ENCODE data around the gene RBP2. TPM values are rescaled to one million over a fixed set of nuclear protein-coding genes. Genes with fewer than 3 reads are reported as not detected.

RBP2 gene
- polyA plus RNA-seq (ENCODE audit: insufficient read length), result 0.32 TPM

DNA sequence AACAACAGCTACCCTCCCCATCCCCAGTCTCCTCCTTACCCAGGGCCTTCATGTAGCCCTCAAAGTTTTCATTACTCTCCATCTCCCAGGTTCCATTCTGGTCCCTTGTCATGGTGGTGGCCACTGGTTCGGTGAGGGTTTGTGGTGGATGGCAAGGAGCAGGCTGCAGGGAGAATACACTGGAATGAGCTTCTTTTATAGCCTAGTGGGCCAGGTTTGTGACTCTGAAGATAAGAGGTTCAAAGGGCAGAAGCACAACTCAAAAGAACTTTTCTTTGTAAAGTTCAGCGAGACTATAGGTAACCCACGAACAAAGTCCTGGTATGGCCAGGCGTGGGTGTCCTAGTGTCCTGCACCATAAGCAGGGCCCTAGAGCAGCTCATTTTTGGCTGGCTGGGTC is at the start of gene RBP2:
Gene RBP2 (minus strand): TSS at position 169 of the 400 bp plus-strand sequence. CDS start 57 bp downstream, at position 112.
- no peak for DNase-seq (ENCODE audit: low read depth)

DNA sequence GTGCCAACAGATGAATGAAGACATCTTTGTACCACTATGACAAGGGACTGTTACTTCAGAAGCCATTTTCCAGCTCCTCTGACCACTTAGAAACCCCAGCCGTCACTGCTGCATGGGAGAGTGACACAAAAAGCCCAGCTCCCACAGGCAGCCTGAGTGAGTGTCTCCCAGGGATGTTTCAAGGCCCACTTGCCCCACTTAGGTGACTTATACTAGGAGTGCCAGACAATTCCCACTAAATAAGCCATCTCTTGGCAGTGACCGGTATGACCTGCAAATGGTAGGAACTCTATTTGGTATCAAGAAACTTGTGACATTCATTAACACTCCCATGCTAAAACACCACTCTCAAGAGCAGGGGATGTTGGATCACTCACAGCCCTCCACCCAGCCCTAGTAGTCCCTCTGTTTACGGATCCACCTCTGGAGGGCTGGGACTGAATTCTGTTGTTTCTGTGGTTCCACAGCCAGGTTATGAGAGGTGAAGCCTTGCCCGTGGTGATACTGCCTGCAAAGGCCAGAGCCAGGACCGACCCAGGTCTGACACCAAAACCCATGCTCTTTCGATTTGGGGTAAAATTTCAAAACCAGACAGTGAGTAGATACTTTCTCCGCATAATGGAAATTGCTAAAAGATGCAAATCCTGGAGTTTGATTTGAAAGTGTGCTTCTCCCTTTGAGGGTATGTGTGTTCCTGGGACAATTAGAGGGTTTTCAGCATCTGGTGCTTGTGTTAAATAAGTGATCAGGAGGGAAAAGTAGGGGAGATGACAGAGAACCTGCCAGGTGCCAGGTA is 48.7 kb upstream of the RBP2 start:
- DNase-seq (ENCODE audit: low read depth), result no peak

DNA sequence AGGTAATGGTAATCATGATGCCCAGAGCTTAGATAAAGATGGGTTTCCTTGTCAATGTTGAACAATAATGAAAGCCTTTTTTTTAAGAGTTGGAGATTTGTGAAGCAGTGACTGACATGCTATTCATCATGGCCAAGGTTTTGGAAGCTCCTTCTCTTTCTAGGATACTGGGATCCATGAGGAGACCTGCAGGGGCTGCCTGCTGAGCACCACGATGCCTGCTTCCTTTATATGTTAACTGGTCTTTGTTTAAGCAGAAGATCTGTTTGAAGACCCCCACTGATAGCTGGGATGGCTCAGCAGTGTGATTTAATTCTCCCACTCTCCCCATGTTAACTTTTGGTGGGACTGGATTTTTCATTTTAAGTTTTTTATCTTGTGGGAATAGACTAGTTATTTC is 47.4 kb upstream of the RBP2 start:
- no peak for DNase-seq (ENCODE audit: low read depth)

- DNase-seq (ENCODE audit: low read depth), result no peak
Observed at GRCh38 chr3:139523166-139523565, 46.9 kb upstream of the RBP2 start.

GRCh38 chr3:139522421-139522820 is 46.1 kb upstream of the RBP2 start:
- no peak for DNase-seq (ENCODE audit: low read depth)

- no peak for DNase-seq (ENCODE audit: low read depth)
Observed at GRCh38 chr3:139521816-139522215, 45.5 kb upstream of the RBP2 start.

GRCh38 chr3:139521144-139521543 is 44.8 kb upstream of the RBP2 start:
- no peak for DNase-seq (ENCODE audit: low read depth)

- DNase-seq (ENCODE audit: low read depth), result no peak
Observed at GRCh38 chr3:139519998-139520737, 43.9 kb upstream of the RBP2 start.

- DNase-seq (ENCODE audit: low read depth), result no peak
Observed at GRCh38 chr3:139518926-139519842, 42.9 kb upstream of the RBP2 start.

DNA sequence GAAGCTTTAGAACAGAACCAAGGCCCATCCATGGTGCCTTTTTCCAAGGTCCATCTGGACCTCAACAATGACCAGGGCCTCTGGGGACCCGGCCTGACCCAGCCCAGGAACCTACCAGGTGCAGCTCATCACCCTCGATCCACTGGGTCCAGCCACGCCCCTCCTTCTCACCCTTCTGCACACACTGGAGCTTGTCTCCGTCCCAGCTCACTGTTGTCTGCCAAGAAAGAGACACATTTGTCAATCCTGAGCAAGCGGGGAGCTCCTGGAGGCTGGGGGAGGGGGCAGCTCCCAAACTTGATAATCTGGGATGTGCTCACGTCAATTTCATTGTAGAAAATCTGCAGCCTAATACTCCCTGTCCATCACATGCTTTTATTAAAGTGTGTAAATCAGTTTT is 42.0 kb upstream of the RBP2 start:
- DNase-seq (ENCODE audit: low read depth), result no peak

DNA sequence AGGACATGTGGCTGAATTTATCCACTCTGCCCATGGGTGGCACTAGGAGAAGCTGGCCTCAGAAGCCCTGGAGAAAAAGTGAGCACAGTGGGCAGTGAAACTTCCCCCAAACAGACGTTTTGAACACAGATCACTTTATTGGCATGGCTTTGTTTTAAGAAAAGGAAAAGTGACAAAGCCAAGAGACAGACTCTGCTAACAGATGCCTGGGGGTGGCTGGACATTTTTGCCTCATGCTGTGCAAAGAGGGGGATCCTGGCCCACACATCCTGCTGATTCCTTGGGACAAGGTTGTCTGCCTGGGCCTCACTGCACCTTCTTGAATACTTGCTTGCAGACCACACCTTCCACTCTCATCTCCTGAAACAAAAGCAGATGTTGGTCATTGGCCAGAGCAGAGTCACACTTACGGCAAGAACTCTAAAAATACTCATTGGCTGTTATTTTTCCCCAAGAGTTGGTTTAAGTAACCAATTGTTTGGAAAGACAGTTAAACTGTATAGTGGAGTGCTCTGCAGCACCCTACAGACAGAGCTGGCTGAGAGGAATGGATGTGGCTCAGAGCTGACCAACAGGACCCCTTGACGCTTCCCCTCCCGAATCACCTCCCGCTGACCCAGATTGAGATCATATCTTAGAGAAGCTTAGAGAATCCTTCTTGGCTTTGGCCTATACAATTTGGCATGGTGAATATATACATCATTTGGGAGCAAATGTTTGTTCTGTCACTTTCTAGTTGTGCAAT is 41.2 kb upstream of the RBP2 start:
- no peak for DNase-seq (ENCODE audit: low read depth)

DNA sequence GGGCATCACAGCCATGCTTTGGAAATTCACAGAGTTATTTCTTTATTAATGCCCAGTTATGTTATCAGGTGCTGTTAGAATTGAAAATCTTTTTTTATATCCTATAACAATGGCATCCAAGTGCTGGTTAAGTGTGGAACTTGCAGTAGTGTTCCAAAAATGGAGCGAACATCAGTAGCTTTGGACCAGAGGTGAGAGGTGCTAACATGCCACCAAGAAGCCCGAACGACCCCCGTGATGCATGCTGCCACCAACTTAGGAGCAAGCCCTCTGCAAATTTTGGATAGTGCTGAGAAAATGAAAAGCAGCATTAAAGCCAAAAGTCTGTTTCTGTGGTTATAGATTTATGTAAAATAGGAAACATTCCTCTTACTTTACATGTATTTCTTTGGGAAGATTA is 38.4 kb upstream of the RBP2 start:
- no peak for DNase-seq (ENCODE audit: low read depth)

DNA sequence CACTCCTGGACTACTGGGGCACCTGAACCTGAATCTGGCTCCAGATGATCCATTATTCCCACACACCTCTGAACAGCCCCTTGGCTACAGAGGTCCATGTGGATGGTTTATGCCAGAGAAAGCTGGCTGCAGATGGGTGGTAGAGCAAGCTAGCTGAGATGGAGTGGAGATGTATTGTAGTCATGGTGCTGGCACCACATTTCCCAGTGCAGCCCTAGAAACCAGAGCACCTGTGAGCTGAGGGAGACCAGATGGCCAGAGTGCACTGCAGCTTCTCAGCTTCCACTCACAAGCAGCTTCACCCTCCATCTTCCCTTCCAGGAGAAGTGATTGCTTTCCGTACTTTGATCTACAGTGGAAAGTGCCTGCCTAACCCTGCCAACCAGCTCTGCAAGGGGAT is 33.3 kb upstream of the RBP2 start:
- no peak for DNase-seq (ENCODE audit: low read depth)

- DNase-seq (ENCODE audit: low read depth), result no peak
Observed at GRCh38 chr3:139506766-139507165, 30.4 kb upstream of the RBP2 start.

DNA sequence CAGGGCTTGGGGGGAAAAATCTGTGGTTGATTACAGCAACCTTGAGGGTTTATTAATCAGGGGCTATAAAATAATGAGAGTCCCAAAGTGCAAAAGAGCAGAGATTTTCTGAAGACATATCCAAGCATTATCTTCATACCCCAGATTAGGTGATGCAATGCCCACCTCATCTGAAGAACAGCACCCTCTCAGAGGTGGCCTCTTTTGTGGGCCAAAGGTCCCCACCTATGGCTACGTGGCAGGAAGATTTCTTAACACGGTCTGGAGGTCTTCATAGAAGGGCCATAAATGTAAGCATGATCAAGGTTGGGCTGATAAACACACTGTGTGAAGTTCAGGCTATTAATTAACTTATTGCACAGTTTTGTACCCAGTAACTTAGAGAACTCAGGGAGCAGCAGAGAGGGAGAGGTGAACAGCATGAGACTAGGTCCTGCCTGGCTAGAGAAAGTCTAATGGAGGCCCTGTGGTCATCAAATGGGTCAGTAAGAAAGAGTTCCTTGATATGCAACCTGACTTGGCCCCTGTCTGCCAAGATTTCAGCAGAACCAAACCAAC is 29.6 kb upstream of the RBP2 start:
- no peak for DNase-seq (ENCODE audit: low read depth)

- no peak for DNase-seq (ENCODE audit: low read depth)
Observed at GRCh38 chr3:139499536-139499935, 23.2 kb upstream of the RBP2 start.

GRCh38 chr3:139493826-139494385 is 17.6 kb upstream of the RBP2 start:
- DNase-seq (ENCODE audit: low read depth), result no peak

DNA sequence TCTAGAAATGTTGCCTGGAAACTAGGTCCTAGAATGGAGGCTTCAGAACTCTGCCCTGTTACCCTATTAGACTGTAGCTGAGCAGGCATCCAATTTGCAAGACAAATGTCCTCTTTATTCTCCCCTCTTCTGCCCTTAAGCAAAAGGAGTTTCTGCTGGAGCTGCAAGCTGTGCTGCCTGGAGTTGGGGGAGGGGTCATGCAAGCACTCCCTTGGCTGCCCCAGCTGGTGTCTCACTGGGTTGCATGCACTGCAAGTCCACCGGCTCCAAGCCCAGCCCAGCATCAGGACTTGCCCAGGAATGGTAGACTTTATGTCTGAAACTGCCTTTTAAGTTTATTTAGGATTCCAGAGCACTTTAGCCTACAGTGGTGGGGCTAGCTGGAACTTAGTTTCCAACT is 15.7 kb upstream of the RBP2 start:
- DNase-seq (ENCODE audit: low read depth), result no peak

DNA sequence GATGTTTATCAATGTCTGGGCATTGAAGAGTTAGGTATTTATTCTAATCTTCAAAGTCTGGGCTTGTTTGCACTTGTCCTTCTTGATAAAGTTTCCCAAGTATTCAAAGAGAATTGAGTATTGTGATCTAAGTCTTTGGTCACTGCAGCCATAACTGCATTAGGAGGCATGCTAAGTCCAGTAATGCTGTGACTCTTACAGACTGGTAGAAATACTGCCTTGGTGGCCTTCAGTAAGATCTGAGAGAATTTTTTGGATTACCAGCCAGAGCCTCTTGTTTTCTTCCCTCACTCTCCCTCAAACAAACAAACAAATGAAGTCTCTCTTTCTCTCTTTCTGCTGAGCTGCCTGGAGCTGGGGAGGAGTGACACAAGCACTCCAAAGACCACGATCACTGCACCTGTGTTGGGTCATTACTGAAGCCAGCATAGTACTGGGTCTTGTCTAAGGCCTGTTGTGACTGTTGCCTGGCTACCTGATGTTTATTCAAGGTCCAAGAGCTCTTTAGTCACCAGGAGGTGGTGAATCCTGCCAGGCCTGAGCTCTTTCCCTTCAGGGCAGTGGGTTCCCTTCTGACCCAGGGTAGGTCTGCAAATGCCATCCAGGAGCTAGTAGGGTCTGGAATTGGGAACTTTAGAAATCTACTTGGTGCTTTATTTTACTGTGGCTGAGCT is 14.8 kb upstream of the RBP2 start:
- DNase-seq (ENCODE audit: low read depth), result no peak

DNA sequence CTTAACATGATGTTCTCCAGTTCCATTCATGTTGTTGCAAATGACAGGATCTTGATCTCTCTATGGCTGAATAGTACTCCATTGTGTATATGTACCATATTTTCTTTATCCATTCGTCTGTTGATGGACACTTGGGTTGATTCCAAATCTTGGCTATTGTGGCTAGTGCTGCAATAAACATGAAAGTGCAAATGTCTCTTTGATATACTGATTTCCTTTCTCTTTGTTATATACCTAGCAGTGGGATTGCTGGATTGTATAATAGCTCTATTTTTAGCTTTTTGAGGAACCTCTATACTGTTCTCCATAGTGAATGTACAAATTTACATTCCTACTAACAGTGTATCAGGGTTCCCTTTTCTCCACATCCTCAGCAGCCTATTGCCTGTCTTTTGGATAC is 5.9 kb upstream of the RBP2 start:
- DNase-seq (ENCODE audit: low read depth), result no peak

Measured in forelimb muscle (tissue), 1 donor.